ENCODE results near the gene ABCC6.
"Not testable (repeated sequence)": the region's sequence is repeated elsewhere in the genome, so short reads cannot be mapped to it uniquely, and the experiment has no call there.

Gene ABCC6

GRCh38 chr16:16223662-16224241, 458 bp upstream of the ABCC6 start:
- not testable (repeated sequence) for H3K4me3 ChIP-seq (ENCODE audit: low read depth, low read length)

GRCh38 chr16:16221382-16221781, 1.9 kb downstream of the ABCC6 start:
- not testable (repeated sequence) for H3K4me3 ChIP-seq (ENCODE audit: low read depth, low read length)

- H3K4me3 ChIP-seq (ENCODE audit: low read depth, low read length), result not testable (repeated sequence)
Observed at GRCh38 chr16:16220449-16220848, 2.8 kb downstream of the ABCC6 start.

DNA sequence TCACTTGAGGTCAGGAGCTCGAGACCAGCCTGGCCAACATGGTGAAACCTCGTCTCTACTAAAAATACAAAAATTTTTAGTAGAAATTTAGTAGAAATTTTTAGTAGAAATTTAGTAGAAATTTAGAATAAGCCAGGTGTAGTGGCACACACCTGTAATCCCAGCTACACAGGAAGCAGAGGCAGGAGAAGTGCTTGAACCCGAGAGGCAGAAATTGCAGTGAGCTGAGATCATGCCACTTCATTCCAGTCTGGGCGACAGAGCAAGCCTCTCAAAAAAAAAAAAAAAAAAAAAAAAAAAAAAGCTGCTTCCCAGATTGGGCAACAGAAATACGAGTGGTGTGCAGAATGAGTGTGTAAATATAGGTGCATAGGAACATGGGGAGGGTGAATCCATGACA, 4.5 kb downstream of the ABCC6 start:
- not testable (repeated sequence) for H3K4me3 ChIP-seq (ENCODE audit: low read depth, low read length)

DNA sequence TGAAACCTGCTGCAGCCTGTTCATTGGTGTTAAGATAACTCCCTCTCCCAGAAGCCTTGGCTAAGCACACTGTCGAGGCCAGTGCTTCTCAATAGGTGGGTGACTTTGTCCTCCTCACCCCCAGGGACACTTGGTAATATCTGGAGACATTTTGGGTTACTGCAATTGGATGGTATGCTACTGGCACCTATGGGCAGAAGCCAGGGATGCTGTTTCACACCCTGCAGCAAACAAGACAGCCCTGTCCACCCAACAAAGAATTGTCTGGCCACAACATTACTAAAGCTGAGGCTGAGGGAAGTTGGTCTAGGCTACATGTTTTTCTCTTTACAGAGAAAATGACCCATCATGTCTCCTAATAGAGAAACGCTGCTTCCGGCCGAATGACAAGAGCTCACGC, 4.9 kb downstream of the ABCC6 start:
- not testable (repeated sequence) for H3K4me3 ChIP-seq (ENCODE audit: low read depth, low read length)

- not testable (repeated sequence) for H3K4me3 ChIP-seq (ENCODE audit: low read depth, low read length)
Observed at GRCh38 chr16:16213863-16214293, 9.4 kb downstream of the ABCC6 start.

- not testable (repeated sequence) for H3K4me3 ChIP-seq (ENCODE audit: low read depth, low read length)
Observed at GRCh38 chr16:16211404-16211803, 11.9 kb downstream of the ABCC6 start.

- not testable (repeated sequence) for H3K4me3 ChIP-seq (ENCODE audit: low read depth, low read length)
Observed at GRCh38 chr16:16208461-16208860, 14.8 kb downstream of the ABCC6 start.

- H3K4me3 ChIP-seq (ENCODE audit: low read depth, low read length), result not testable (repeated sequence)
Observed at GRCh38 chr16:16207787-16208334, 15.4 kb downstream of the ABCC6 start.

DNA sequence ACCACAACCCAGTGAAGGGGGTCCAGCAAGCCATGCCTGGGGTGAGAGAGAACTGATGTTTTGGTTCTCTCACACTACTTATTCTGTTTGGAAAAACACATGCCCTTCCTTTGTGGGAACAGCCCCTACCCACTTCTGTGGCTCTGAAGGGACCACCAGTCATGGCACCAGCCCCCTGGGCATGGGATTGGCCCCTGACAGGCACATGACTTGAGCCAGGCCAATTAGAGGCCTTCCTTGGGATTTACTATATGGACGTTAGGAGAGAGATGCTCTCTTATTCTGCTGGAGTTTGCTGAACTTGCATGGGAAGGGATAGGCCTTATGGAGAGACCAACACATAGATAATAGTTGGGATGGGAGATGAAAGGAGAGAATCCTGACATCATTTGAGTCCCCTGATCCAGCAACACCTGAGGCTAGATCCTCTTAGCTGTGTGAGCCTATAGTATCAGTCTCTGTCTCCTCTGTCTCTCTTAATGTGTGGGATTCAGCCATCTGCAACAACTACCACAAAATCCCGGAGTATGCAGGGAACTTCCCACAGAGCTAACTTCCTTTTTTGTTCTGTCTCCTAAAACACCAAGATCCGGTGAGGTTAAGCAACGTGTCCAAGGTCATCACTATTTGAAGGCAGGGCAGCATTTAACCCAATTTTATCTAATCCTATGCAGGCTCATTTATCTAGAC, 16.1 kb downstream of the ABCC6 start:
- H3K4me3 ChIP-seq (ENCODE audit: low read depth, low read length), result not testable (repeated sequence)

GRCh38 chr16:16205864-16206263, 17.4 kb downstream of the ABCC6 start:
- not testable (repeated sequence) for H3K4me3 ChIP-seq (ENCODE audit: low read depth, low read length)

- H3K4me3 ChIP-seq (ENCODE audit: low read depth, low read length), result not testable (repeated sequence)
Observed at GRCh38 chr16:16204552-16204951, 18.7 kb downstream of the ABCC6 start.

- H3K4me3 ChIP-seq (ENCODE audit: low read depth, low read length), result not testable (repeated sequence)
Observed at GRCh38 chr16:16203494-16203893, 19.8 kb downstream of the ABCC6 start.

DNA sequence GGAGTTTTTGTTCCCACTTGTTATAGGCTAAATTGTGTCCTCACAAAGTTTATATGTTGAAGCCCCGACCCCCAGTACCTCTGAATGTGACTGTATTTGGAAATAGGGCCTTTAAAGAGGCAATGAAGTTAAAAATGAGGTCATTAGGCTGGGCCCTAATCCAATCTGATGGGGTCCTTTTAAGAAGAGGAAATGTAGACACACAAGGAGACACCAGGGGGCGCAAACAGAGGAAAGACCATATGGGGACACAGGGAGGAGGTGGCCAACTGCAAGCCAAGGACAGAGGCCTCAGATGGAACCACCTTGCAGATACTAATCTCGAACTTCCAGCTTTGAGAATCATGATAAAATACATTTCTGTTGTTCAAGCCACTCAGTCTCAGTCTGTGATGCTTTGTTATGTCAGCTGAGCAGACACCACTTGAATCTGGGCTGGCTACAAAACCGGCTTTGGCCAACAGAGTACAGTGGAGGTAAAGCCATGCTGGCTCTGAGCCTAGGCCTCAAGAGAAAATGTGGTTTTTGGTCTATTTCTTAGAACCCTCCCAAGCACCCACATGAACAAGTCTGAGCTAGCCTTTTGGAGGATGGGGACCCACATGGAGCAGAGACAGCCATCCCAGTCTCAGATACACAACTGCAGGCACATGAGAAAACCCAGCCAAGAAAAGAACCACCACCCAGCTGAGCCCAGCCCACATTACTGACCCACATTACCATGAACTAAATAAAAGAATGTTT, 20.7 kb downstream of the ABCC6 start:
- H3K4me3 ChIP-seq (ENCODE audit: low read depth, low read length), result not testable (repeated sequence)

DNA sequence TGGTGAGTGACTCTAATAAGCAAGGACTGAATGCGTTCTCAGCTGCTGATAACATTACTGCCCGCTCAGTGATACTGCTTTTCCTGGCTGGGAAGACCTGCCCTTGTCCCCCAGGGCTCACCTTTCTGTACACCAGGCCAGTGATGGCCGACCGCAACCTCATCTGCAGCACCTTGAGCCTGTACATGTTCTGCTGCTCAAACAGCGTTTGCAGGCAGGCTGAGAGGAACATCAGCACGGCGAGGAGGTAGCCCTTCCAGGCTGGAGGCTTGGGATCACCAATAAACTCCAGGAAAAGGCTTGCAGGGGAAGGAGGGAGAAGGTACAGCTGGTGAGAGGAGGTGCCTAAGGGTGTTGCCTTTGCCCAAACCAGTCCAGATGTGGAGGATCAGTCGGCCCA, 21.4 kb downstream of the ABCC6 start:
- H3K4me3 ChIP-seq (ENCODE audit: low read depth, low read length), result not testable (repeated sequence)

DNA sequence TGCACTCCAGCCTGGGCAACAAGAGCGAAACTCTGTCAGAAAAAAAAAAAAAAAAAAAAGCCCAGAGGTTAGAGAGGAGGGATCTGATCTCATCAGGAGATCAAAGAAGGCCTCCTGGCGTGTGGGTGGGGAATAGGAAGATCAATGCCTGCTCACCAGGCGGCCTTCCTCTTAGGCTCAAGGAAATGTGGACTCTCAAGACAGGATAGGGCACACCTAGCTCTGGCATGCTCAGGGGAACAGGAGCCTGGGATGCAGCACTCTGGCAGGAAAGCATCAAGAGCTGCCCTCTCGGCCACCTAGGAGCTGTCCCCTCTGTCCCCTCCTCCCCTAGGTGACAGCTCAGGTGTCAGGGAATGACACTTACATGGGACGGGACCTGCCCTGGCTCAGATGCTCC, 22.9 kb downstream of the ABCC6 start:
- H3K4me3 ChIP-seq (ENCODE audit: low read depth, low read length), result not testable (repeated sequence)

- not testable (repeated sequence) for H3K4me3 ChIP-seq (ENCODE audit: low read depth, low read length)
Observed at GRCh38 chr16:16199428-16199827, 23.9 kb downstream of the ABCC6 start.

DNA sequence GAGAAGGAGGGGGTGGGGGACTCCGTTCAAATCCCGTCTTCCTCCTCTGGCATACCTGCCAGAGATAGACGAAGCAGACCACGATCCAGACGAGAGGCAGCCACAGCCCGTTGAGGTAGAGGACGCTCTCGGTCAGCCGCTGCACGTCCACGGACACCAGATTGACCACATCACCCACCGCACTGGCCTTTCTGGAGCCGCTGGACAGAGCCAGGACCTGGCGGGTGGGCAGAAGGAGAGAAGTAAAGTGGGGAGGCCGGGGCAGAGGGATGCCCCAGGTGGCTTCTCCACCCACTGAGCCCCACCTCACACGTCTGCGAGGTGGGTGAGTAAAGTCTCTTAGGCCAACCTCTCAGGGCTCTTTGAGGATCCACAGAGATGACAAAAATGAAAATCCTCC, 25.3 kb downstream of the ABCC6 start:
- no peak overlapping the region for H3K4me3 ChIP-seq (ENCODE audit: low read depth, low read length)

DNA sequence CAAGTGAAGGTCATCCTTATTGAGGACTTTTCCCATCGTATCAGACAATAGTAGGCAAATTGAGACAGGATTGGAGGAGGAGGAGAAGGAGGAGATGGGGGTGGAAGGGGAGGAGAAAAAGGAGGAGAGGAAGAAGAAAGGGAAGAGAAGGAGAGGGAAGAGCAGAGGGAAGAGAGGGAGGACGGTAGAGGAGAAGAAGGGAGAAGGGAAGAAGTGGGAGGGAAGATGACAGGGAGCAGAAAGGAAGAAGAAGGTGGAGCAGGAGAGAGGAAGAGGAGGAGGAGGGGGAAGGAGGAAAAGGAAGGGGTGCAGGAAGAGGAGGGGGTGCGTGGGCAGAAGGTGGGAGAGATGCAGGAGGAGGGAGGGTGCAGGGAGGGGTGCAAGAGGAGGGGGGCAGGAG, 26.0 kb downstream of the ABCC6 start:
- no peak overlapping the region for H3K4me3 ChIP-seq (ENCODE audit: low read depth, low read length)

DNA sequence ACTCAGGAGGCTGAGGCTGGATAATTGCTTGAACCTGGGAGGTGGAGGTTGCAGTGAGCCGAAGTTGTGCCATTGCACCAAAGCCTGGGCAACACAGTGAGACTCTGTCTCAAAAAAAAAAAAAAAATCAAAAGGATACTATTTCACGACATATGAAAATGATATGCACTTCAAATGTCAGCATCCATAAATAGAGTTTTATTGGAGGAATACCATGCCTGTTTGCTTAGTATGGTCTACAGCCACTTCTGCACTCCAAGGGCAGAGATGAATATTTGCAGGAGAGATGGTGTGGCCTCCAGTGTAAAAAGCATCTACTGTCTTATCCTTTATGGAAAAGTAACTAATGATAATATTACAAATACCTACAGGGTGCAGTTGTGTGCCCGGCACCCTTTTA, 27.2 kb downstream of the ABCC6 start:
- H3K4me3 ChIP-seq (ENCODE audit: low read depth, low read length), result no peak overlapping the region

DNA sequence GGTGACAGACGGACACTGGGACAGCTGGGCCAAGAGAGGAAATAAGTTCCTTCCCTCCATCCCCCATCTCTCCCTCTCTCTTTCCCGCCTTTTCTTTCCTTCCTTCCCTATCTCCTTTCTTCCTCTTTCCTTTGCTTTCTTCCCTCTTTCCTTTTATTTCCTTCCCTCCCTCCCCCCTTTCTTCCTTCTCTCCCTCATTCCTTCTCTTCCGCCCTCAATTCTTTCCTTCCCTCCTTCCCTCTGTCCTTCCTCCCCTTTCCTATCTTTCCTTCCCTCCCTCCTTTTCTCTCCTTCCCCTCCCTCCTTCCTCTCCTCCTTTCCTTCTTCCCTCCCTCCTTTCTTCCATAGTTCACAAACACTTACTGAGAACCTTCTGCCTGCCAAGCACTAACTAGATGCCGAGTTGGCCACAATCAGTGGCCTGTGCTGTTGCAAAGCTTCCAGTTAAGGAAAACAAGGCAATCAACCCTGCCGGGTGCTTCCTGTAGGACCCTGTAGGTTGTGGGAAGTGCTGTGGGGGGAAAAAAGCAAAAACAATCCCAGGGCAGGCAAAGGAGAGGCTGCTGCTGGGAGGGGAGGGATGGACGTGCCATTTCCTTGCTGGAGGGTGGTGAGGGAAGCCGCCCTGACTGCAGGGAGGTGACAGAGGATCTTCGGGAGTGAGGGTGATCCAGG, 31.7 kb downstream of the ABCC6 start:
- H3K4me3 ChIP-seq (ENCODE audit: low read depth, low read length), result no peak overlapping the region
